ENCODE results near the gene GALK2.

Gene GALK2

GRCh38 chr15:49293941-49294340 lies 123.9 kb downstream of the GALK2 start (continued):
- TF ChIP-seq ZNF148 (tag by site-specific recombination; IDR thresholded peaks at IDR 0.05; ENCODE audit: borderline replicate concordance) (no peak), MYNN (tag by site-specific recombination; IDR thresholded peaks at IDR 0.05; ENCODE audit: borderline replicate concordance) (no peak), ZNF501 (tag by site-specific recombination; IDR thresholded peaks at IDR 0.05) (0 out of 2 replicates have a peak, but pooled peaks have one; percentile 48), AEBP2 (tag by site-specific recombination; IDR thresholded peaks at IDR 0.05; ENCODE audit: borderline replicate concordance) (0 out of 2 replicates have a peak, but pooled peaks have one; percentile 16), ZNF121 (tag by site-specific recombination; IDR thresholded peaks at IDR 0.05) (no peak), ZNF48 (tag by site-specific recombination; IDR thresholded peaks at IDR 0.05) (no peak), GLI4 (tag by site-specific recombination; IDR thresholded peaks at IDR 0.05) (no peak), ZNF221 (tag by site-specific recombination; IDR thresholded peaks at IDR 0.05; ENCODE audit: borderline replicate concordance) (no peak), ZNF473 (tag by site-specific recombination; IDR thresholded peaks at IDR 0.05) (no peak), ZNF24 (tag by site-specific recombination; IDR thresholded peaks at IDR 0.05) (no peak), ZNF530 (tag by site-specific recombination; IDR thresholded peaks at IDR 0.05; ENCODE audit: low read depth) (no peak), KLF7 (tag by site-specific recombination; IDR thresholded peaks at IDR 0.05; ENCODE audit: borderline replicate concordance) (no peak), ZNF555 (tag by site-specific recombination; conservative IDR thresholded peaks at IDR 0.05) (peak; percentile 81), WT1 (tag by site-specific recombination; IDR thresholded peaks at IDR 0.05) (no peak), ZNF341 (tag by site-specific recombination; IDR thresholded peaks at IDR 0.05; ENCODE audit: low read depth) (no peak), ZNF596 (tag by site-specific recombination; IDR thresholded peaks at IDR 0.05) (no peak), GFI1B (tag by site-specific recombination; IDR thresholded peaks at IDR 0.05) (no peak), PRDM10 (tag by site-specific recombination; IDR thresholded peaks at IDR 0.05) (no peak), INSM2 (tag by site-specific recombination; IDR thresholded peaks at IDR 0.05) (no peak), ZNF529 (tag by site-specific recombination; IDR thresholded peaks at IDR 0.05; ENCODE audit: insufficient replicate concordance) (peak; percentile 44), SCRT1 (tag by site-specific recombination; IDR thresholded peaks at IDR 0.05; ENCODE audit: borderline replicate concordance) (no peak), ZNF837 (tag by site-specific recombination; IDR thresholded peaks at IDR 0.05) (no peak), ZXDB (tag by site-specific recombination; IDR thresholded peaks at IDR 0.05) (peak; percentile 47; the same call in 1 of the 2 replicates), ZNF843 (tag by site-specific recombination; IDR thresholded peaks at IDR 0.05) (no peak), ZNF138 (tag by site-specific recombination; IDR thresholded peaks at IDR 0.05; ENCODE audit: borderline replicate concordance) (no peak), ZNF664 (tag by site-specific recombination; IDR thresholded peaks at IDR 0.05) (peak; percentile 43; the same call in 1 of the 2 replicates), MEIS1 (CRISPR knock-in tag; IDR thresholded peaks at IDR 0.05; ENCODE audit: borderline replicate concordance) (no peak), ZSCAN4 (tag by site-specific recombination; IDR thresholded peaks at IDR 0.05) (no peak), ZNF580 (tag by site-specific recombination; IDR thresholded peaks at IDR 0.05) (0 out of 2 replicates have a peak, but pooled peaks have one; percentile 32), ZNF2 (tag by site-specific recombination; IDR thresholded peaks at IDR 0.05) (no peak), ZNF266 (tag by site-specific recombination; IDR thresholded peaks at IDR 0.05; ENCODE audit: low read depth) (0 out of 2 replicates have a peak, but pooled peaks have one; percentile 43)

Data from HEK293 (cell line).